NCI-H2227 (cell line): ENCODE results near the gene CCNT2.
"Not testable (repeated sequence)": the region's sequence is repeated elsewhere in the genome, so short reads cannot be mapped to it uniquely, and the experiment has no call there.

Source experiments
- DNase-seq: peaks from one replicate; lab custom pipeline; 2025; ENCODE audit not compliant: unreplicated experiment; lab: John Stamatoyannopoulos, UW

The CCNT2 gene

DNA sequence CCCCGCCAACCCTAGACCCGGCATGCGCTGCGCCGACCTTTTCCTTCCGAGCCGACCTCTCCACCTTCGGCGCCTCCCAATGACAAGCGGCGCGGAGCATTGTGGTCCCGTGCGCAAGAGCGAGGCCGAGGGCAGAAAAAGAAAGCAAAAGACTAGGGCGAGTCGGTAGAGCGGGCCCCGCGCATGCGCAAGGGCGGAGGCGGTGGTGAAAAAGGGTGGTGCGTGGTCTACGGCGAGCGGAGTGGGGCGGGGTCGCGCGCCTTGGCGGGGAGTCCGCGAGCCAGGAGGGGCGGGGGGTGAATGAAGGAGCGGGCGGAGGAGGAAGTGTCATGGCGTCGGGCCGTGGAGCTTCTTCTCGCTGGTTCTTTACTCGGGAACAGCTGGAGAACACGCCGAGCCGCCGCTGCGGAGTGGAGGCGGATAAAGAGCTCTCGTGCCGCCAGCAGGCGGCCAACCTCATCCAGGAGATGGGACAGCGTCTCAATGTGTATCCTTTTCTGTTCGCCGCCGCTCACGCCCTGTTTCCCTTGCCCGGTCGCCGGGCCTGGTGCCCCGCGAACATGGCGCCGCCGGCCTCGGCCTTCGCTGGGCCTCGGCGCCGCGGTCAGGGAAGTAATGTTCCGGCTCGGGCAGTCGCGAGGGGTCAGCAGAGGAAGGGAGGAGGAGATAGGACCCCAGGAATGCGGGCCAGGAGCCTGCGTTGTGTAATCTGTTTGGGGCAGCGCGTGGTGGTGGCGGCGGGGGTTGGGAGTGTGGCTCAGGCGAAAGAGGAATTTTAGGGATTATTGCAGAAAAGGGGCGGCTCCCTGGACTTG lies at the start of gene CCNT2:
CCNT2 (plus strand) TSS at position 297 of the 815 bp plus-strand sequence; CDS start at position 330, 33 bp downstream.
- peak; percentile 100 for DNase-seq

DNA sequence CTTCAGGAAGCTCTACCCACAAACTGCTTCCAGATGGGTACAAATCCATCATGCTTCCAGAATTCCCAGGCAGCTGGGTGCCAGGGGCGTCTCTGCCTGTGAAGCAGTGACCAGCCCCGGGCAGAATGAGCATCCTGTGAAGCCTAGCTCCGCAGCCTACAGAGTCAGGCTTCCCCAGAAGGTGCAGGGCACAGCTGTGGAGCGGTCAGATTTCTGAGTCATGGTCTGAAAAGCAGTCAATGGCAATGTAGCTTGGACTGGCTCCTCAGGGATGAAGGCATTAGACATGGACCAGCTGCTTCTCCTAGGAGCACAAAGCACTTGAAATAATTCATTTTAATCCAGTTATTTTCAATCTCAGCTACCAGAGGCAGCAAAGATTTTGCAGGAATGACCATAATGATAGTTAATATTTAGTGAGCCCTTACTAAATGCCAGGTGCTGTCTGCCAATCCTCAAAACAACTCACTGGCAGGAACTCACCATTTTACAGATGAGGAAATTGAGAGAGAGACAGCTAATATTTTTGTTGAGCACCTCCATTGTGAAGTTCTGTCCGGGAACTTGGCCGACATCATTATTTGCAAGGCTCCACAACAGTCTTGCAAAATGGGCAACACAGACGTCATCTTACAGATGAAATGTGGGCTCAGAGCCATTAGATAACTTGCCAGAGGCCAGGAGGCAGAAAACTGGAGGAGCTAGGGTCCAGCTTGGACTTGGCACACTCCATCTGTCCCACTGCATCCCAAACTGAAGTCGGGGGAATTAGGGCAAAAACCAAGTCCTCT lies 48.5 kb upstream of the CCNT2 start:
- DNase-seq: no peak

DNA sequence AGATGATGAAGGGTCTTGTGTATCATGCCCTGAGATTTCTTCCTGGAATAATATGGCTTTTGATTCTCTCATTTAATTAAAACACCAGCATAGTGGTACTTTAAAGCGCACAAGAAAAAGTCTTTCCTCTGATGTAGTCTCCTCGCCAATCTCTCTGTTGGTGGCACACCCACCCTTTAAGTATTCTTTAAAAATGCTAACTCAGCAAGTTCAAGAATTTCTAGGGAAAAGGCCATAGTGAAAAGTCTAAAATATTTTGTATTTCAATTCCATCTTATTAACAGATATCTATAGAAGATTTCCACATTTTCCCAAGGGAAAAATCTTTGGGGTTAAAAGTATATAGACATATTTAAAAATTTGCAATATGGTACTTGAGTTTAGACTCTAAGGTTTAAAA lies 45.5 kb upstream of the CCNT2 start:
- no peak for DNase-seq

DNA sequence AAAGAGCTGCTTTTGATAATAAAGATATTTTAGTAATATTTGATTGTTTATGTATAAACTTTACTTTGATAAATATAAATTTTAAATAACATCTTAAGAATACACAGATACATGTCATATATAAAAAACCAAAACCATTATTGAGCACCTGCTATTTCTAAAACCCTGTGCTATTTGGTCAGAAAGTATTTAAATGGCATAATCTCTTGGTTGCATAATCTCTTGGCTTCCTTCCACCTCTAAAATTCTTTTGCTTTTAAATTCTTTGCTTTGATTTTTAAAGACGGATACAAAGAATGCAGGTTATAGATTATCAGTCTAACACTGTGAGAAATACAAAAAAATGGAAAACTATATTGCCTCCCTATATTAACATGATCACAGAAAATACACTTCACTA lies 43.3 kb upstream of the CCNT2 start:
- DNase-seq: no peak

DNA sequence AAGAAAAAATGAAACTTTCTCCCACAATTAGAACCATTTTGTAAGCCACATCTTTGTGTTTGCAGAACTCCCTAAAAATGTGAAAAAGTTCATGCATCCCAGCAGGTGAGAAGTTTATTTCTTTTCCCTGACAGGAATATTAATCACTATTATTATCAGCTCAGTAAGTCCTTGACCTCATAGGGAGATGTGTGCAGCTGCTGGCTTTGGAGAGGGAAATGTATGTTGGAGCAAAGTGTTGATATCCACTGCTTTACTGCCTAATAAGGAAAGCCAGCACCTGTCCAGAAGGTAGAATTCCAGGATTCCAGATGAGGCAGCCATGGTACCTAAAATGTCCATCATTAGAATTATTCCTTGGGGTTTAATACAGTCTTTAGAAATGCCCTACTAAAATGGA lies 35.8 kb upstream of the CCNT2 start:
- peak; percentile 15 for DNase-seq

DNA sequence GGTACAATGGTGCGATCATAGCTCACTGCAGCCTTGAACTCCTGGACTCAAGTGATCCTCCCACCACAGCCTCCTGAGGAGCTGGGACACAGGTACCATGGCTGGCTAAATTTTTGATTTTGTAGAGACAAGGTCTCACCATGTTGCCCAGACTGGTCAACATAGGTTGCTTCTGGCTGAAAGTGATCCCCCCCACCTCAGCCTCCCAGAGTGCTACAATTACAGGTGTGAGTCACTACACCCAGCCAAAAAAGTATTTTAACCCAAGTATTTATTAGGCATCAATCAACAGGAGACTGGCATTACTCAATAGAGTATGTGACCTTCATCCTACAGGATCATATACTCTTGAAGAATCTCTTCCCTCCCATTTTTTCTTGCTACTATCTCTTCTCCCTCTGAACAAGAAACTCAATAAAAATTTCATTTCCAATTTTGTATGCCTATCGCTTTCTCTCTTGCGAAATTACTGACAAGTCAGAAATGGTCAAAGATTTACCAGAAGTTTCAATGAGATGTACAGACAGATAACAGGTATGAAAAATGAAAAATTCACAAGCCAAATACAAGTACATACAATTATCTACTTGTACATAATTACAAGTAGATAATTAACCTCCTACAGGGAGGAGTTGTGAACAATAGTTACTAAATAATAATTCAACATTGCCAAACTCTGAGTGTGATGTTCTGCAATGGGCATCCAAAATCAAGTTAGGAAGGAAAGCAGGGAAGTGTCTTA lies 34.9 kb upstream of the CCNT2 start:
- DNase-seq: no peak

DNA sequence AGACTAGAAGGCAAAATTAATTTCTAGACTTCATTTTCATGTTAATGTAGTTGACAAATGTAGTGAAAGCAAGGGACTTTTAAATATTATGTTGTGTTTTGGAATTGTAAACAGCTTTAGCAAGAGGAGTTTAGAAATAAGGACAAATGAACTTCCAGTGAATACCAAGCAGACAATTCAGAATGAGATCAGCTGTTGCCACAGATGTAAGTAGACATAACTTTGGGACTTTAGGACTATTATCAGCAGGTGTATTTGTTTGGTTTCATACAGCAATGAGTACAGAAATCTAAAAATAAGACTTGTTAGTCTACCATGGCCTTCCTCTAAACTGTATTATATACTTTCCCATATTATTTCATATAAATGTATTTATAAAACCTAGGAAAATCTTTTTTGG lies 34.2 kb upstream of the CCNT2 start:
- no peak for DNase-seq

DNA sequence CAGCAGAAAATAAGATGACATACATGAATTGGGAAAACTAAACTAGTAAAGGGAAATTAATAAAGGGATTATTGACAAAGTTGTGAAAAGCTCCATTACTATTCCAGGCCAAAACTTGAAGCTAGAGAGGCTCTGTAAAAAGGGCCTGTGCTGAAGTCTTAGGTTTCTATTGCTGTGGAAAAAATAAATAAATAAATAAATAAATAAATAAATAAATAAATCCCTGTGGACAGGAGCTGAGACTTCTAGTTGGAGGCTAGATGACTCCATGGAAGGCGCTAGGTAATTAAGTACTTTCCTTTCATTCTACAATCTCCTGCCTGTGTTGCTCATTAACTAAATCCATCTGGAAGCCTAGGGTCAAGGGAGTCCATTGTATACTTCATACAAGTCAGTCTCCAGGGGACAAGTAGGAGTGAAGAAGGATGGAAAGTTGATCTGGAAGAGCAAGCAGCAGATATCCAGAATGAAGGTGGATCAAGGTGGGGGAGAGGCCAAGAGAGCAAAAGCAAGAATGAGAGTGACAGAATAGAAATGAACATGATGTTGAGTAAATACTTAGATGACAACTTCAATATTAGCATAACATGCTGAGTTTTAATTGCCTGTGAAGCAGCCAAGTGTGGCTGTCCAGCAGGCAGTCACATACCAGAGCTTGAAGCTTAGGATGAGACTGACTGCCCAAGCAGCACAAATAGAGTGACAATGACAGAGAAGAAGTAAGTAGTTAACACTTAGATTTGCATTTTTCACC lies 26.2 kb upstream of the CCNT2 start:
- DNase-seq: no peak

DNA sequence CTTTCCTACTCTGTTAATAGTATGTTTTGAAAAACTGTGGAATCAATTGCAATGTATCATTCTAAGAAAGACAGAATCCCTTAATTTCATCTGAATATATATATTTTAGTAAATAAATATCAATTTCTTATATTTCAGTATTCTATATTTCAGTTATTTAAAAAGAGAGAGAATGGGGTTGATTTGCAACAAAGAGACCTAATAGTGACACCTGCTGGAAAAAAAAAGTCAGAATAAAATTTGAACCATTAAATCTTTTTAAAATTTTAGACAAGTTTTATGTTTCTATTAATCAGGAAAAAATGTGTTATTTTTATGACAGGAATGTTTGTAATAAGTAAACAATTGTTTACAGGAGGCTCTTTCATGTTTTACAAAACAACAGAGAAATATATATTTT lies 20.7 kb upstream of the CCNT2 start:
- DNase-seq: peak; percentile 31

DNA sequence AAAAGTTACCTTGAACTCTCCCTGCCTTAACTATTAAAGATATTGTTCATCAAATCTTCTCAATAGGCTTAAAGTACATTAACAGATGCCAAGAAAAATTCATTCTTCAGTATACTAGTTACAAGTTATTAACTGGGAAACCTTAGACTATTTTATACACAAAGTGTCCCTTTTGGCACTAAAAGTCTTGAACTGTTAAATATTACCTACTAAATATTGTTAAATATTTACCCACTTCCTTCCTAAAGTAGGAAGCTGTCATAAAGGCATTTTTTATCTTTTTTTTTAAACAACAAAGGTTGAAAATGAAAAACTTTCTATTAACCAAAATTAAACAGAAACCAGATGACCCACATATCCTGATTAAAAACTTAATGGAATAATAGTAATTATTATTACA lies 19.4 kb upstream of the CCNT2 start:
- no peak for DNase-seq

DNA sequence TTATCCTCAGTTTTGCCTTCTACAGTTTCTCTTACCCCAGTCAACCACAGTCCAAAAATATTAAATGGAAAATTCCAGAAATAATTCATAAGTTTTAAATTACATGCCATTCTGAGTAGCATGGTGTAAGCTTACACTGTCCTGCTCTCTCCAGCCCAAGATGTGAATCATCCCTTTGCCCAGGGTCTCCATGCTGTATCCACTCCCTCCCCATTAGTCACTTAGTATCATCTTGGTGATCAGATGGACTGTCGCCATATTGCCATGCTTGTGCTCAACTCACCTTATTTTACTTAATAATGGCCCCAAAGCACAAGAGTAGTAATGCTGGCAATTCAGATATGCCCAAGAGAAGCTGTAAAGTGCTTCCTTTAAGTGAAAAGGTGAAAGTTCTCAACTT lies 18.5 kb upstream of the CCNT2 start:
- DNase-seq: no peak

DNA sequence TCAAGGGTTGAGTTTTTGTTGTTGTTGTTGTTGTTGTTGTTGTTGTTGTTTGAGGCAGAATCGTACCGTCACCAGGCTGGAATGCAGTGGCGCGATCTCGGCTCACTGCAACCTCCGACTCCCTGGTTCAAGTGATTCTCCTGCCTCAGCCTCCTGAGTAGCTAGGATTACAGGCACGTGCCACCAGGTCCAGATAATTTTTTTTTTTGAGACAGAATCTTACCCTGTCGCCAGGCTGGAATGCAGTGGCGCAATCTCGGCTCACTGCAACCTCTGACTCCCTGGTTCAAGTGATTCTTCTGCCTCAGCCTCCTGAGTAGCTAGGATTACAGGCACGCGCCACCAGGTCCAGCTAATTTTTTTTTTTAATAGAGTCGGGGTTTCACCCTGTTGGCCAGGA lies 14.9 kb upstream of the CCNT2 start:
- DNase-seq: not testable (repeated sequence)

DNA sequence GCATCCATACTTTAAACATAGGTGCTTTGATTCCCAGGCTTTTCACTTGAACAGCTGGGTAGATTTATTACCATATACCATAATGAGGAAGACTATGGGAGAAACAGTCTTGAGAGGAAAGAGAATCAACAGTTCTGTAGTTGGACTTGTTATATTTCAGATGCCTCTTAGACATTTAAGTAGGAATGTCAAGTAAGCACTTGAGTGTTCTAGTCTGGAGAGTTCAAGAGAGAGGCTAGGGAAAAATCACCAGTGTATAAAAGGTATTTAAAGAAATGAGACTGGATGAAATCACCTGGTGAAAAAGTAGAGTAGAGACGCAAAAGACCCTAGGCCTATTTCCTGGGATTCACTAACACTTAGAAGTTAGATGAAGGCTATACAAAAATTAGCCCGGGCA lies 13.5 kb upstream of the CCNT2 start:
- DNase-seq: no peak

DNA sequence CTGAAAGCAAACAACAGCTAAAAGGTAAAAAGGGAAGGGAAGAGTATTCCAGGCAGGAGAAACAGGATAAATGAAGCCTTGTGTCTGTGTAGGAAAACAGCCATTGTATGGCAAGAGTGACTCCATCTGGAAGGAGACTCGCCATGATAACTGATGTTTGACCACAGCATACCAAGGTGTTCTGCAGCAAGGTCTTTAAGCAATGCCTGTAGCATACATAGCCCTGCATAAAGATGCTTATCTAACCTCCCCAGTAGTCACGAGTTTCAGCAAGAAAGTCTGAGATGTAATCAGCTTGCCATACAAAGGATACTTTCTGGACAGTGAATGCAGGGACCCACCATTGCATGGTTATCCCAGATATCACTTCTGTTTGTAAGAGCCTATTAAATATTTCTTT lies 11.9 kb upstream of the CCNT2 start:
- no peak for DNase-seq

DNA sequence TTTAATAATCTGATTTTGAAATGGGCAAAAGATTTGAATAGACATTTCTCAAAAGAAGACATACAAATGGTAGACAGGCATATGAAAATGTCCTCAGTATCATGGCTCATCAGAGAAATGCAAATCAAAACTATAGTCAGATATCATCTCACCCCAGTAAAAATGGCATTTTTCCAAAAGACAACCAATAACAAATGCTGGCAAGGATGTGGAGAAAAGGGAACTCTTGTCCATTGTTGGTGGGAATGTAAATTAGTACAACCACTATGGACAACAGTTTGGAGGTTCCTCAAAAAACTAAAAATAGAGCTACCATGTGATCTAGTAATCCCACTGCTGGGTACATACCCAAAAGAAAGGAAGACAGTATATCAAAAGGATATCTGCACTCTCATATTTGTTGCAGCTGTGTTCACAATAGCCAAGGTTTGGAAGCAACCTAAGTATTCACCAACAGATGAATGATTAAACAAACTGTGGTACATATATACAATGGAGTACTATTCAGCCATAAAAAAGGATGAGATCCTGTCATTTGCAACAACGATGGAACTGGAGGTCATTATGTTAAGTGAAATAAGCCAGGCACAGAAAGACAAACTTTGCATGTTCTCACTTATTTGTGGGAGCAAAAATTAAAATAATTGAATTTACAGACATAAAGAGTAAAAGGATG lies 11.0 kb upstream of the CCNT2 start:
- DNase-seq: not testable (repeated sequence)

DNA sequence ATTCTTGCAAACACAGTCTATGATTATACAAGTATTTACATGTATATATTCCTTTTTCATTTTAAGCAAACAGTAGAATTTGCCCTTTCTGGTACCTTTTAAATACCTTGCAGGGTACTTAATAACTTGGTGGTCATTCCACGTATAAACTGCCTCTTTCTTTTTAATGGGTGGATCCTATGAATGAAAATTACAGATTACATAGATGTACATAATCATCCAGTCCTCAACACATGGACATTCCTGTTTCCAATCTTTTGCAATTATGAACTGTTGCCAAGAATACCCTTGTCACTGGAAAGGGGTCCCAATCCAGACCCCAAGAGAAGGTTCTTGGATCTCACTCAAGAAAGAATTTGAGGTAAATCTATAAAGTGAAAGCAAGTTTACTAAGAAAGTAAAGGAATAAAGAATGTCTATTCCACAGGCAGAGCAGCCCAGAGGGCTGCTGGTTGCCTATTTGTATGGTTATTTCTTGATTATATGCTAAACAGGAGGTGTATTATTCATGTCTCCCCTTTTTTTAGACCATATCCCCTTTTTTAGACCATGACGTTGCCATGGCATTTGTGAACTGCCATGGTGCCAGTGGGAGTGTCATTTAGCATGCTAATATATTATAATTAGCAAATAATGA lies 7.7 kb upstream of the CCNT2 start:
- no peak for DNase-seq

DNA sequence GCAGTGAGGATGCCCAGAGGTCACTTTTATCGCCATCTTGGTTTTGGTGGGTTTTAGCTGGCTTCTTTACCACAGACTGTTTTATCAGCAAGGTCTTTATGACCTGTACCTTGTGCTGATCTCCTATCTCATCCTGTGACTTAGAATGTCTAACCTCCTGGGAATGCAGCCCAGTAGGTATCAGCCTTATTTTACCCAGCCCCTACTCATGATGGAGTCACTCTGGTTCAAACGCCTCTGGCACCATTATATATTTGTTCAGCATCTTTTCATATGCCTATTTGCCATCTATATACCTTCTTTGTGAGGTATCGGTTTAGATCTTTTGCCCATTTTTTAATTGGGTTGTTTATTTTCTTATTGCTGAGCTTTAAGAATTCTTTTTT lies 7.2 kb upstream of the CCNT2 start:
- no peak for DNase-seq

DNA sequence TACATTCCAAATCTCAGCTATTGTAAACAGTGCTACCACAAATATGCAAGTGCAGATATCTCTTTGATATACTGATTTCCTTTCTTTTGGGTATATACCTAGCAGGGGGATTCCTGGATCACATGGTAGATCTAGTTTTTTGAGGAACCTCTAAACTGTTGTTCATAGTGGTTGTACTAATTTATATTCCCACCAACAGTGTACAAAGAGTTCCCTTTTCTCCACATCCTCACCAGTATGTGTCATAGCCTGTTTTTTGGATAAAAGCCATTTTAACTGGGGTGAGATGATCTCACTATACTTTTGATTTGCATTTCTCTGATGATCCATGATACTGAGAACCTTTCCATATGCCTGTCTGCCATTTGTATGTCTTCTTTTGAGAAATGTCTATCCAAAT lies 6.3 kb upstream of the CCNT2 start:
- DNase-seq: no peak

DNA sequence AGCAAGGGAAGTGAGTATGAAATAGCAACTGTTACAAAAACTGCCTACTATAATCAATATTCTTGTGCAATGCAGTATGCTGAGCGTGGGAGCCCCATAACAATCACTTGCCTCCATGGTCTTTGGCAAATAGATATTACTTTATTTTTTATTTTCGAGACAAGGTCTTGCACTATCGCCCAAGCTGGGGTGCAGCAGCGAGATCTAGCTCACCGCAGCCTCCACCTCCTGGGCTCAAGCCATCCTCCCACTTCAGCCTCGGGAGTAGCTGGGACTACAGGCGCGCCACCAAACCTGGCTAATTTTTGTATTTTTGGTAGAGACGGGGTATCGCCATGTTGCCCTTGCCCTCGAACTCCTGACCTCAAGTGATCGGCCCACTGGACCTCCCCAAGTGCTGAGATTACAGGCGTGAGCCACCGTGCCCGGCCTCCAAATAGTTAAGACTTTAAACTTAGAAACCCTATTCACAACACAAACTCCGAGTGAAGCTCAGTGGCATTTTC lies 1.2 kb upstream of the CCNT2 start:
- peak; percentile 34 for DNase-seq
